GM12872 (cell line): Measurements from ENCODE around the gene PDE6D.

Source experiments
- TF ChIP-seq, protein P1 (sequence below): IDR thresholded peaks from 3 replicates; pipeline ENCODE4 v1.5.1; 2011; ENCODE audit warnings: low read depth, mild to moderate bottlenecking, low read length, moderate library complexity; ENCODE audit not compliant: insufficient read depth

Gene PDE6D

DNA sequence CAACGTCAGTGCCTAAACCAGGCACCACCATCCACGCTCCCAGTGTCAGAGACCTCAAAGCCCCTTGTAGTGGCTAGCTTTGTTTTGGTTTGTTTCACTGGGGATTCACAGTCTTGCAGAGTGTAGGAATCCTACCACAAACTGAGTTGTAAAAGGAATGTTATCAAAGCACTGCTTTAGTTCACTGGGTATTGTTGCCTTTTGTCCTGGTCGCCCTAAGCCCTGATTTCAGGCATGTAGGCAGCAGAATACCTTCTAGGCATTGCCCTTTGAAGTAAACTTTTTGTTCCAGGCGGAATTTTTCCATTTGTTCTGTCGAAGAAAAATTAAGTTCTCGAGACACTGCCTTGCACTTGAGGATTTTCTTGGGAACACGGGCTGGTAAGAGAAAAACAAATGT lies 43.3 kb downstream of the PDE6D start:
- TF ChIP-seq, protein P1, sequence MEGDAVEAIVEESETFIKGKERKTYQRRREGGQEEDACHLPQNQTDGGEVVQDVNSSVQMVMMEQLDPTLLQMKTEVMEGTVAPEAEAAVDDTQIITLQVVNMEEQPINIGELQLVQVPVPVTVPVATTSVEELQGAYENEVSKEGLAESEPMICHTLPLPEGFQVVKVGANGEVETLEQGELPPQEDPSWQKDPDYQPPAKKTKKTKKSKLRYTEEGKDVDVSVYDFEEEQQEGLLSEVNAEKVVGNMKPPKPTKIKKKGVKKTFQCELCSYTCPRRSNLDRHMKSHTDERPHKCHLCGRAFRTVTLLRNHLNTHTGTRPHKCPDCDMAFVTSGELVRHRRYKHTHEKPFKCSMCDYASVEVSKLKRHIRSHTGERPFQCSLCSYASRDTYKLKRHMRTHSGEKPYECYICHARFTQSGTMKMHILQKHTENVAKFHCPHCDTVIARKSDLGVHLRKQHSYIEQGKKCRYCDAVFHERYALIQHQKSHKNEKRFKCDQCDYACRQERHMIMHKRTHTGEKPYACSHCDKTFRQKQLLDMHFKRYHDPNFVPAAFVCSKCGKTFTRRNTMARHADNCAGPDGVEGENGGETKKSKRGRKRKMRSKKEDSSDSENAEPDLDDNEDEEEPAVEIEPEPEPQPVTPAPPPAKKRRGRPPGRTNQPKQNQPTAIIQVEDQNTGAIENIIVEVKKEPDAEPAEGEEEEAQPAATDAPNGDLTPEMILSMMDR, result no peak

DNA sequence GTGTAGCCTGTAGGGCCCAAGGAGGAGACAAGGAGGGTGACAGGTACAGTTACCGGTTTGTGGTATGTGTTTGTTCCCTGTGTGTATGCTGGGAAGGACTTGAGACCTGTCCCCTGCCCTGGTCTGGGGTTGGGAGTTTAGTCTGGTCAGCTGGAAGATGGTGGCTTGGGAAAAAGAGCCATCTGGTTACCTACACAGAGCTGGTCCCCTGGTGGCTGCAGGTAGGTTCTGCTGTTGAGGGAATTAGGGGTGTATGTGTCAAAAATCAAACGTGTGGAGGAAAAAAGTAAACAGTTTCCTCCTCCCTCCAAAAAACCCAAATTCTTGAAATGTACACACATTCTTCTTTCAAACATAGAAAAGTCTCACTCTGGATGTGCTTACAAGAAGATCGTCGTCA lies 48.5 kb downstream of the PDE6D start:
- TF ChIP-seq, protein P1, result peak; percentile 34; the same call in 1 of the 3 replicates

DNA sequence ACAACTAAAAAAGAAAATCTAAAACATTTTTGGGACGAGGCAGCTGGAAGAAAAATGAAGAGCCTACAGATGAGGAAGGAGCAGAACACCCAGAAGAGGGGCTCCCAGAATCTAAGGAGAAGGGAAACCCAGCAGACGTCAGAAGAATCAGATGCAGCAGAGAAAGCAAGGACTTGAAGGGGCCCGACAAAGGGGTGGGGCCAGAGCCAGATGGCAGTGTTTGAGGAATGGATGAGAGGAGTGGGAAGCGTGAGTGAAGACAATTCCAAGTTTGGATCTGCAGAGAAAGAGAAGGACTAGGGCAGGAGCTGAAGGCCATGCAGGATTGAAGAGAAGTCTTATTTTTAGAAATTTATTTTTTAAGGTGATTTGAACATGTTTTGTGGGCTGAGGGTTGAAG lies 53.5 kb downstream of the PDE6D start:
- TF ChIP-seq, protein P1, result no peak

DNA sequence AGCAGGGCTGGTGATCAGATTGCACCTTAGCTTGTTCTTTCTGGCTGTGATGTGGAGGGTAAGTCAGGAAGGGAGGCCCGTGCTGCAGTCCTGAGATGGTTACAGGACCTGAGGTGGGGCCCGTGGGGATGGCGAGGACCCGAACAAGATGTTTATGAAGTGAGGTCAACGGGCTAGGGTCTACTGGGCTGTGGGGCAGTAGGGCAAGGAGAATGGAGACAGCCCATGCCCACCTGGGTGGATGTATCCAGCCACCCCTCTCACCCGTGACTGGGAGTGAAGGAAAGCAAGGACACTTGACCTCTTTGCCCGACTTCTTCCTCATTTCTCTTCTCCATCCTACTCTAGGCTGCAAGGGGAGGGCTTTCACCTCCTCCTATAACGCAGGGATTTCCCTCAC lies 54.8 kb downstream of the PDE6D start:
- TF ChIP-seq, protein P1, result no peak

DNA sequence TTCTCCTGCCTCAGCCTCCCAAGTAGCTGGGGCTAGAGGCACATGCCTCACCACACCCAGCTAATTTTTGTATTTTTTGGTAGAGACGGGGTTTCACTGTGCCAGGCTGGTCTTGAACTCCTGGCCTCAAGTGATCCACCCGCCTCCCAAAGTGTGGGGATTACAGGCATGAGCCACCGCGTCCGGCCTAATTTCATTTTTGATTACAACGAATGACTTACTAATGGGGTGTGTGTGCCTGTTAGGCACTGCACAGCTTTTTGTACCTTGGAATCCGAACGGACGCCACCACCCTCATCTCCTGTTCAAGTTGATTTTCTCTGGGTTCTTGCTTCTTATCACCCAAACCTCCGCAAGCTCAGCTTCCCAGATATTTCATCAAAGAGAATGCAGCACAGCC lies 55.6 kb downstream of the PDE6D start:
- TF ChIP-seq, protein P1, result no peak

DNA sequence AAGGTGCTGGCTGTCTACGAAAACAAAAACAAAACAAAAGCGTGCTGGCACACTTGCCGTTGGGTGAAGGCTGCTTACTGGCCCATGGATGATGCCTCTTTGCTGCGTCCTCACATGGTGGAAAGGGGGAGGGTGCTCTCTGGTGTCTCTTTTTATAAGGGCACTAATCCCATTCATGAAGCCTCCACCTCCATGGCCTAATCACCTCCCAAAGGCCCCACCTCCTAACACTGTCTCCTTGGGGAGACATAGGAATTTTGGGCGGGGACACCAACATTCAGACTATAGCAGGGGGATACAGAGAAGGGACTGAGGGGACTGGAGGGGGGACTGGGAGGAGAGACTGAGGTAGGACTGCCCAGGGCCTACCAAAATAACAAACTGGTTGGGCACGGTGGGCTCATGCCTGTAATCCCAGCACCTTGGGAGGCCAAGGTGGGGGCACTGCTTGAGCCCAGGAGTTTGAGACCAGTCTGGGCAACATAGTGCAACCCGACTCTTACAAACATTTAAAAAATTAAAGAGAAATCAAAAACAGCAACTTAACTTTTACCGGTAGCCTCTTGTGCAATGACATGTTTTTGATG lies 58.3 kb downstream of the PDE6D start:
- TF ChIP-seq, protein P1, result no peak

DNA sequence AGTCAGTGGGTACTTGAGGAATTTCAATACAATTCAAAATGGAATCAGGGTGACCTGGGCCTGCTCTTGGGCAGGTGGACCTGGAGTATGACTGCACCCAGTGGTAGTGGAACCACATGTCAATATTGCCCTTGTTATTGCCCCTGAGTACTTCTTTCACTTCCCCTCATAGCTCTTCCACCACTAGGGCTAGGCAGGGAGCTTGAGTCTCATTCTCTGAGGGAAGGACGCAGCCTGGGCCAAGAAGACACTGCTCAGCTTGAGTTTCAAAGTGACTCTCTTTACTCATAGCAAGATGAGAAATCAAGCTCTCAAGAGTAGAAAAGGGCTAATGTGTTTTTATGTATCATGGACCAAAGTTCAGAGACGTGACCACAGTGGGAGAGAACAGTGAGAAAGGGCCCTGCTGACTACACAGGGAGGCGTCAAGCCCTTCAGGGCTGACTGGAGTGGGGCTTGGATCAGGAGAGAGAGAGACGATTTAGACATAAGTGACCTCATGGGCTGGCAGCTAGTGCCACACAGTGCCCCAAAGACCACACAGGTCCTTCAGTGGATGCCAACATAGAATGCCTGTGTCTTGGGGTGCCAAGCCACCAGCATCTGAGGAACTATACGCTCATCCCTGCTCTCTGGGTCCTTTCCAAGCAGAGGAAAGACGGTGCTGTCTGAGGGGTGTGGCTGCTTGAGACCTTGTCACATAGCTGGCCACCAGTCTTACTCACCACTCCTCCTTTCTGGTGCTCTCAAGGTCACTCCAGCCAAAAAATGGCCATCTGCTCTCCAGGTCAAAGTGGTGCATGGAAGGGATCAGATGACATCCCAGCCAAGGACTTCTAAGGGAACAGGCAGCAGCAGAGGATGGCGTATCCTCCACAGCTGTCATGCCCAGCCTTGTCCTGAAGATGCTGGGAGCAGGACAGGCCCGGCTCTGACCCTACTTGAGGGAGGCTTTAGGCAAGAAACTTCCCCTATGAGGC lies 59.8 kb downstream of the PDE6D start:
- TF ChIP-seq, protein P1, result peak; percentile 49; the same call in 2 of the 3 replicates
